Stimulated activated CD4-positive, alpha-beta T cell treated with anti-CD3 and anti-CD28 coated beads, Interleukin-2, amount 100 ng/mL, for 48 hours (primary cell): Measurements from ENCODE around the gene EGR1.

Source experiments
- DNase-seq, 2 donors: peaks; one replicate each; pipeline ENCODE4 v3.0.0-alpha.2; 2020

Gene EGR1

DNA sequence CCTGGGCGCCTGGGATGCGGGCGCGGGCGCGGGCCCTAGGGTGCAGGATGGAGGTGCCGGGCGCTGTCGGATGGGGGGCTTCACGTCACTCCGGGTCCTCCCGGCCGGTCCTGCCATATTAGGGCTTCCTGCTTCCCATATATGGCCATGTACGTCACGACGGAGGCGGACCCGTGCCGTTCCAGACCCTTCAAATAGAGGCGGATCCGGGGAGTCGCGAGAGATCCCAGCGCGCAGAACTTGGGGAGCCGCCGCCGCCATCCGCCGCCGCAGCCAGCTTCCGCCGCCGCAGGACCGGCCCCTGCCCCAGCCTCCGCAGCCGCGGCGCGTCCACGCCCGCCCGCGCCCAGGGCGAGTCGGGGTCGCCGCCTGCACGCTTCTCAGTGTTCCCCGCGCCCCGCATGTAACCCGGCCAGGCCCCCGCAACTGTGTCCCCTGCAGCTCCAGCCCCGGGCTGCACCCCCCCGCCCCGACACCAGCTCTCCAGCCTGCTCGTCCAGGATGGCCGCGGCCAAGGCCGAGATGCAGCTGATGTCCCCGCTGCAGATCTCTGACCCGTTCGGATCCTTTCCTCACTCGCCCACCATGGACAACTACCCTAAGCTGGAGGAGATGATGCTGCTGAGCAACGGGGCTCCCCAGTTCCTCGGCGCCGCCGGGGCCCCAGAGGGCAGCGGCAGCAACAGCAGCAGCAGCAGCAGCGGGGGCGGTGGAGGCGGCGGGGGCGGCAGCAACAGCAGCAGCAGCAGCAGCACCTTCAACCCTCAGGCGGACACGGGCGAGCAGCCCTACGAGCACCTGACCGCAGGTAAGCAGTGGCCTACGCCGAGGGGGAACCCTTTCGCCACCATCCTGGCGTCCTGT lies at the start of gene EGR1:
EGR1 (plus strand) TSS at position 219 of the 864 bp plus-strand sequence; CDS start at position 502, 283 bp downstream.
- peak; percentile 91 to 94 for DNase-seq

- DNase-seq = no peak
Observed at GRCh38 chr5:138418444-138418843, 46.8 kb upstream of the EGR1 start.

GRCh38 chr5:138425079-138425478 lies 40.2 kb upstream of the EGR1 start:
- no peak for DNase-seq

DNA sequence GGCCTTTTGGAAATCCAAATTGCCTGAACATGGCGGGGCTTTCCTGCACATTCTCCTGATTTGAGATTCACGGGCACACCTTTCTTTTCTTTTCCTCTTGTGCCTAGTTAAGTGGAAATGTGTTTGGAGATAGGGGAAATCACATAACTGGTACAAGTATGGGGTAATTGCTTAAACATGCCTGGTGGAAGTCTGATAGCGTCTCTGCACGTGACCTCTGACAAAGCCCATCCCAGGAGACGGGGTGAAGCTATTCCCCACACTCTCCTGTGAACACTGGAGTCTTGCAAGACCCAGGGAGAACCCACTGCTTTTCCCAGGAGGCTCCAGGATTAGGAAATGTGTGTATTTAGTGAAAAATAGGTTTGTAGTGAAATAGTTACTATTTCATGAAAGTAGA lies 29.3 kb upstream of the EGR1 start:
- no peak for DNase-seq

GRCh38 chr5:138438003-138438723 lies 27.1 kb upstream of the EGR1 start:
- no peak for DNase-seq

DNA sequence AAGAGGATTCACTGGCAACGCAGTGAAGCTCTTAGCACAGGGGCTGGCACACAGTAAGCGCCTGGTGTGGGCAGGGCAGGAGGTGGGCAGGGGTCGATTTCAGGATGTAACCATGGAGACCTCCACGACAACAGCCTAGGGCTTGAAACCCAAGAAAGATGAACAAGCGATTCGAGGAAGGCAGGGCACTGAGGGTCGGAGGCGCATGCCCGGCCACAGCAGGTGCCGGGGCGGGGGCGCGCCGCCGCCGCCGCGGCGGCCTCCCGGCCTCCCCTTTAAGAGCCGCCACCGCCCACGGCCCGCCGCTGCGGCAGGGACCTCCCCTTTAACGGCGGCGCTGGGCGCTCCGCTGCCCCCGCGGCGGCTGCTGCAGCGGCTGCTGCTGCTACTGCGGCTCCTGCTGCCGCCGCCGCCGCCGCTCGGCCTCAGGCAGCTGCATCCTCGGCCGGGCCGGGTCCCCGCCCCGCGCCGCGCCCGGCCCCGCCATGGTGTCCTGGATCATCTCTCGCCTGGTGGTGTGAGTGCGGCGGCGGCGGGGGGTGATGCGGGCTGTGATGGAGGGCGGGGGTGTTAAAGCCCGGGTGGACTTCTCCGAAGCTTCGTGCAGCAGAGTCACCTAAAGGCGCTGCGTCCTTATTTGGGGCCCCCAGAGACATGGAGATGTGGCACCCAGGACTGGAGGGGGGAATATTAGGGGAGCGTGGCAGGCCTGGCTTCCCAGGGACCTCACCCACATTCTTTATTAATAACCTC lies 26.4 kb upstream of the EGR1 start, which contains the start of gene REEP2:
REEP2 (plus strand) TSS at position 334 of the 753 bp plus-strand sequence; CDS start at position 486, 152 bp downstream.
- DNase-seq = peak; percentile 54 to 65

GRCh38 chr5:138439477-138440158 lies 25.7 kb upstream of the EGR1 start:
- no peak for DNase-seq

DNA sequence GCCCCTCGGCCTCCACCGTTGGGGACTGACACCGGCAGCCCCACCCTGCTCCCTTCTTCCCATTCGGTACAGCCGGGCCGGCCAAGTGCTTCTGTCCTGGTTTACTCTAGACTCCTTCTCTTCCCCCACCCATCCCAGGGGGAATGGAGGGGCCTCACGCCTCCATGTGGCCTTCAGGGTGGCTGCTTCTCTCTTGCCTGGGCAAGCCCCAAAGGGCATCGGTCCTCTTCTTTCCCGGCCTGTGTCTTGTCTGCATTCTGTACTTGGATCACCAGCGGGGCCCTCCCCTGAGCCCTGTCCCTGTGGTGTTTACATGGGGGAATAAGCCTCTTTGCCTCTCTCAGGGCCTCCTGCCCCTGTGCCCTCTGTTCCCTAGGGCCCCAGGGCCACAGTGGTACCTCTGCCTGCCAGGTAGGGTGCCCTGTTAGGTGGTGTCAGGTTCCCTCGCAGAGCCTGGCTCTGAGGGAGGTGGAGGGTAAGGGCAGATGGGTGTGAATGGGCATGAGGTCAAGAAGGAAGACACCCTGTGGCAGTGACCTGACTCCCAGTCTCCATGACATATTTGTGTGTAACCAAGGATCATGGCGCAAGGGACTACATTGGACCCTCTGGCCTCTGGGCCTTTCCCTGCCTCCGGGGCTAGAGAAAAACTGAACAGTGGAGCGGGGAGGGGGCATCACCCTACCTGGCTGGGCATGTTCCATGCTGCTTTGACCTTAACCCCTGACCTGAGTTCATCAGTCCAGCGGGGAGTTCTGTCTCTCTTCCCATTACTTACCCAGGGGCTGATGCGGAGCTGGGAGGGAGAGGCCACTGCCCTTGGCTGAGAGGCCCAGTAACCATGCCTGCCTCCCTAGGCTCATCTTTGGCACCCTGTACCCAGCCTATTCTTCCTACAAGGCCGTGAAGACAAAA lies 24.9 kb upstream of the EGR1 start:
- DNase-seq = no peak

DNA sequence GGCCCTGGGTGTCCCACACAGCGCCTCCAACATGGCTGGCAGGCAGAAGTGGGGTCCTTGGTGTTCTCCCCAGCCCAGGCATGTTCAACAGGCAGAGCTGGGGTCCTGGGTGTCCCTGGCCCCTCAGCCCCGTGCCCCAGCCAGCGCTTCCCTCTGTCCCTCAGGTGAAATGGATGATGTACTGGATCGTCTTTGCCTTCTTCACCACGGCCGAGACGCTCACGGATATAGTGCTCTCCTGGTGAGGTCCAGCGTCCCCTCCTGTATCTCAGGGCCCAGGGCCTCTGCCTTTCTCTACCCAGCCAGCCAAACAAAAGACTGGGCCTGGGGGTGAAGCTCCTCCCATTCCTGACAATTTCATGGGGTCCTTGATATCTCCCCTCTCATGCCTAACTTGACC lies 24.1 kb upstream of the EGR1 start:
- no peak for DNase-seq

DNA sequence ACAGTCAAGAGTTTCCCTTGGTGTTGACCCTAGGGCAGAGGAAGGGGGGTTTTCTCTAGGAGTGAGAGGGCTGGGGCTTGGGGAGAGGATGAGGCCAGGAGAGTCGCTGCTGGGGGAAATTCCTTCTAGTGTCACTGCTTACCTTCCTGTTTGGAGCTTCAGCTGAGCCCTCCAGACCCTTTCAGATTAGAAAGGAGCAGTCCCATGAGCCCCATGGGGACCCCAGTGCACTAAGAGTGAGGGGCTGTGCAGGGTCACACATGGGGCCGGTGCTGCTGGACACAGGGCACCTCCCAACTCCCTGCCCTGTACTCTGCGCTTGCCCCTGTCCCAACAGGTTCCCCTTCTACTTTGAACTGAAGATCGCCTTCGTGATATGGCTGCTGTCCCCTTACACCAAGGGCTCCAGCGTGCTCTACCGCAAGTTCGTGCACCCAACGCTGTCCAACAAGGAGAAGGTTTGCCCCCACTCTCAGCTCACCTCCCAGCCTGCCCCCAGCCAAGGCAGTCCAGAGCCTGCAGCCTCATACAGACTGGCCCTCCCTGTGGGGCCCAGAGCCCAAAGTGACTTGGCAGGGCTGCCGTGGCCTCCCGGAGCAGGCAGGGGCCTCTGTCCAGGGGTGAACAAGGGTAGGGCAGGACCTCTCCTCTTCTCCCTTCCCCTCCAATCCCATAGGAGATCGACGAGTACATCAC lies 21.1 kb upstream of the EGR1 start:
- no peak for DNase-seq

- no peak for DNase-seq
Observed at GRCh38 chr5:138444774-138445546, 20.3 kb upstream of the EGR1 start.

- DNase-seq = no peak
Observed at GRCh38 chr5:138445547-138446271, 19.6 kb upstream of the EGR1 start.

- no peak for DNase-seq
Observed at GRCh38 chr5:138448070-138448469, 17.2 kb upstream of the EGR1 start.

DNA sequence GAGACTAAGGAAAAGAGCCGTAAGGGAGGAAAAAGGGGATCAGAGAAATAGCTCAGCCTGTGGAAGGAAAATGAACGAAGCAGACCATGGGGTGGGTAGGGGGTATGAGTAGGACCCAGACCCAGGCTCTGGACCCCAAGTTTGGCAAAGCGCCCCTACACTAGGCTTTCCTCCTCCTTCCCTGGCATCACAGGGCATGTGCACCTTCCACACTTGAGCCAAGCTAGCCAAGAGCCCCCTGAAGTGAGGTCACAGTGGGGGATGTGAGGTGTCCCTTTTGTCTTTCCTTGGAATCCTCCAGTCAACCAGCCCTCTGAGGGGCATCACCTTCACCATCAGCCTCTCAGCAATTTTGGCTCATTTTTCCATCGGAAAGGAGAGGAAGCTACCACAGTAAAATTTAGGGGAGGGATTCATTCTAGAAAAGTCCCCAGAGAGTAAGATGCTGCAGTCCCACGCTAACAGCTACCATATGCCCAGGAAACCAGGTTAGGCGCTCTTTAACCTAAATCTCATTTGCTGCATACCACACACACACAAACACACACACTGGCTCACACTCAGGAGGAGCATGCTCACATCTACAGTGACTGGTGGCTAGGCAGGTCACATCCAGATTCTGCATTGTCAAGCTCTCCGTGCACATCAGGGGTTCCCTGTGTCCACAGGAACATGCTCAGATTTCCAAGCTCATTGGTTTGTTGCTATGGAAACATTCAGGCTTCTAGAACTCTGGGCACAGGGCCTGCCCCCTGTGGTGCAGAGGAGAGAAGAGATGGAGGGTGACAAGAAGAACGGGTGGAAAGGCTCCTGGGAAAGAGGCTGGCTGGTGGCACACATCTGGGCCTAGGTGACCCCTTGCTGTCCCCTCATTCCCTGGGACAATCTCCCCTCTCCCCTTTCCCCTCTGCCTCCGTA lies 16.5 kb upstream of the EGR1 start:
- no peak for DNase-seq

- peak; percentile 89 for DNase-seq
Observed at GRCh38 chr5:138449501-138450239, 15.6 kb upstream of the EGR1 start.

DNA sequence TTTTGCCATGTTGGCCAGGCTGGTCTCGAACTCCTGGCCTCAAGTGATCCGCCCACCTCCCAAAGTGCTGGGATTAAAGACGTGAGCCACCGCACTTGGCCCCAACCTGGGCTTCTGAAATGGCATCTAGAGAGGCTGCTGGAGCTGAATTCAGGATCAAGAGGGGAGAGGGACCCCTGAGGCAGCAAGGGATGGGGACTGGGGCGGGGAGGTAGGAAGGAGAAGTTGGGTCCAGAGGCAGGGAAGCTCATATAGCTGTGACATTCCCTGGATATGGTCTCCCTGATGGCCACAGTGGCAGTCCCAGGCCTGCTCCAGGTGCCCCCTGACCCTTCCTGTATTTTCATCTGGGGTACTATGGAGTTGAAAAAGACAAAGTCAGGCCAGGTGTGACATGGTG lies 14.3 kb upstream of the EGR1 start:
- DNase-seq = no peak

GRCh38 chr5:138452720-138453119 lies 12.6 kb upstream of the EGR1 start:
- DNase-seq = no peak
